COR-L47 (cell line): ENCODE measurements around the gene CBL.
"Not testable (repeated sequence)": the region's sequence is repeated elsewhere in the genome, so short reads cannot be mapped to it uniquely, and the experiment has no call there.

Experiments used
- DNase-seq: peaks from one replicate; lab custom pipeline; 2025; lab: John Stamatoyannopoulos, UW

CBL gene

GRCh38 chr11:119210050-119210449, 3.9 kb downstream of the CBL start:
- DNase-seq: no peak

GRCh38 chr11:119218141-119218878, 12.2 kb downstream of the CBL start:
- DNase-seq: no peak

- DNase-seq: peak; percentile 15
These were observed 16.2 kb downstream of the CBL start for GRCh38 chr11:119222308-119222707.

DNA sequence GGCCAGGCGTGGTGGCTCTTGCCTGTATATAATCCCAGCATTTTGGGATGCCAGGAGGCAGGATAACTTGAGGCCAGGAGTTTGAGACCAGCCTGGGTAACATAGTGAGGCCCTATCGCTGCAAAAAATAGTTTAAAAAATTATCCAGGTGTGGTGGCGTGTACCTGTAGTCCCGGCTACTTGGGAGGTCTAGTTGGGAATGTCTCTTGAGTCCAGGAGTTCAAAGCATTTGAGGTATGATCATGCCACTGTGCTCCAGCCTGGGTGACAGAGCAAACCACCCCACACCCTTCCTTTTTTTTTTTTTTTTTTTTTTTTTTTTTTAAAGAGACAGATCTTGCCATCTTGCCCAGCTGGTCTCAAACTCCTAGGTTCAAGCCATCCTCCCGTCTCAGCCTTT, 16.8 kb downstream of the CBL start:
- DNase-seq: no peak

DNA sequence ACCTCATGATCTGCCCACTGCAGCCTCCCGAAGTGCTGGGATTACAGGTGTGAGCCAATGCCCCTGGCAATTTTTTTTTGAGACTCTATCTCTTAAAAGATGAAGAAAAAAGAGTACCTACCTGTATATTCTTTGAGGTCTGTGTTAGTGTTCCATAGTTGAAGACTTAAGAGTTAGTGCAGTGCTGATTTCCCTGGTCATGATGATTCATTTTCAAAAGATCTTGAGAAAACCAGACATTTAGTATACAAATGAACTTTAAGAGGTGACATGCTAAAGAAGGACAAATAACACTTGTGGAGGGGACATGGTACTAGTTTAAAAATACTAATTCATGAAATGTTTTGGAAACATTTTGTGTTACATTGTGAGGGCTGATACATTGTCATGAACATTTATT, 17.7 kb downstream of the CBL start:
- DNase-seq: no peak

DNA sequence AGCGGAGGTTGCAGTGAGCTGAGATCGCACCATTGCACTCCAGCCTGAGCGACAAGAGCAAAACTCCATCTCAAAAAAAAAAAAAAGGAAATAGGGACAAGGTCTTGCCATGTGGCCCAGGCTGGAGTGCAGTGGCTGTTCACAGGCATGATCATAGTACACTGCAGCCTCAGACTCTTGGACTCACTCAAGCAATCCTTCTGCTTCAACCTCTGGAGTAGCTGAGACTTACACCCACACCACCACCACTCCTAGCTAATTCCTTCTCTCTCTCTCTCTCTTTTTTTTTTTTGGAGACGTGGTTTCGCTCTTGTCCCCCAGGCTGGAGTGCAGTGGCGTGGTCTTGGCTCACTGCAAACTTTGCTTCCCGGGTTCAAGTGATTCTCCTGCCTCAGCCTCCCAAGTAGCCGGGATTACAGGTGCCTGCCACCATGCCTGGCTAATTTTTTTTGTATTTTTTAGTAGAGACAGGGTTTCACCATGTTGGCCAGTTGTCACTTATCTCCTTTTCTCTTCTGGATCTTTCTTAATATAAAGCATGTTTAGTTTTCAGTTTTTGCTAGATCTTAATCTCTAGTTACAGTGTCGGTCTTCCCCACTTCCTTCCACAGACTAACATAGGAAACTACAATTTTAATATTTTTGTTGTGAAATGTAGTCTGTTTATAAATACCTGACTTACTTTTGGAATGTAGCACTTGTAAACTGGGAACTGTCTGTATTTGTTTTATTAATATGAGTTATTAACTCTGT, 22.6 kb downstream of the CBL start:
- not testable (repeated sequence) for DNase-seq

GRCh38 chr11:119229288-119229672, 23.1 kb downstream of the CBL start:
- no peak for DNase-seq

DNA sequence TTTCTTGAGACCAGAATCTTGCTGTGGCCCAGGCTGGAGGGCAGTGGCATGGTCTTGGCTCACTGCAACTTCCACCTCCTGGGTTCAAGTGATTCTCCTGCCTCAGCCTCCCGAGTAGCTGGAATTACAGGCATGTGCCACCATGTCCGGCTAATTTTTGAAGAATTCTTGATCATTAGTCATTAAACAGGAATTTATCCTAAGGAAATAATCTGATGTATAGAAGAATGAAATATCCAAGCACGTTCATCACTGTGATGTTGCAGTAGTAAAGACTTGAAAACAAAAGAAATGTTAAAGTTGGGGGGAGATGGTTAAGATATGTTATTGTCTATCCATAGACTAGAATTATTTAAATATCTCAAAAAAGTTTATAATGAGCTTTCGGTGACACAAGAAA, 23.6 kb downstream of the CBL start:
- DNase-seq: no peak

DNA sequence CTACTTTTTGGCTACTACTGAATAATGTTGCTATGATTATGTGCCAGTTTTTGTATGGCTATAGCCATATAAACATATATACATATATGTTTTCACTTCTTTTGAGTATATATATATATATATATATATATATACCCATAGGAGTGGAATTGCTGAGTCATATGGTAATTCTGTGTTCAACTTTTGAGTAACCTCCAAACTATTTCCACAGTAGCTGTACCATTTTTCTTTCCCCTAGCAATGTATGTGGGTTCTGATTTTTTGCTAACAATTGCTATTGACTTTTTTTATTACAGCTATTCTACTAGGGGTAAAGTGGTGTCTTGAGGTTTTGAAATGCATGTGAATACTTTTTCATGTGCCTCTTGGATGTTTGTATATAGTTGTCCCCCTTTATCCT, 30.4 kb downstream of the CBL start:
- DNase-seq: no peak

DNA sequence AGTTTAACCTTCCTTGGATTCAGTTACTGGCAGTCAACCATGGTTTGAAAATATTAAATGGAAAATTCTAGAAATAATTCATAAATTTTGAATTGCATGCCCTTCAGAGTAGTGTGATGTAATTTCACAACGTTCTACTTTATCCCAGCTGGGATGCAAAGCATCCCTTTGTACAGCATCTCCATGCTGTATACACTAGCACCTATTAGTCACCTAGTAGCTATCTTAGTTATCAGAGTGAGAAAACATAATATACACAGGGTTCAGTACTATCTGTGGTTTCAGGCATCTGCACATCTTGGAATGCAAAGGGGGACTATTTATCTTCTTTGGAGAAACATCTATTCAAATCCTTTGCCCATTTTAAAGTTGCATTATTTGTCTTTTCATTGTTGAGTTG, 30.8 kb downstream of the CBL start:
- DNase-seq: no peak

GRCh38 chr11:119237515-119237914, 31.4 kb downstream of the CBL start:
- DNase-seq: no peak

DNA sequence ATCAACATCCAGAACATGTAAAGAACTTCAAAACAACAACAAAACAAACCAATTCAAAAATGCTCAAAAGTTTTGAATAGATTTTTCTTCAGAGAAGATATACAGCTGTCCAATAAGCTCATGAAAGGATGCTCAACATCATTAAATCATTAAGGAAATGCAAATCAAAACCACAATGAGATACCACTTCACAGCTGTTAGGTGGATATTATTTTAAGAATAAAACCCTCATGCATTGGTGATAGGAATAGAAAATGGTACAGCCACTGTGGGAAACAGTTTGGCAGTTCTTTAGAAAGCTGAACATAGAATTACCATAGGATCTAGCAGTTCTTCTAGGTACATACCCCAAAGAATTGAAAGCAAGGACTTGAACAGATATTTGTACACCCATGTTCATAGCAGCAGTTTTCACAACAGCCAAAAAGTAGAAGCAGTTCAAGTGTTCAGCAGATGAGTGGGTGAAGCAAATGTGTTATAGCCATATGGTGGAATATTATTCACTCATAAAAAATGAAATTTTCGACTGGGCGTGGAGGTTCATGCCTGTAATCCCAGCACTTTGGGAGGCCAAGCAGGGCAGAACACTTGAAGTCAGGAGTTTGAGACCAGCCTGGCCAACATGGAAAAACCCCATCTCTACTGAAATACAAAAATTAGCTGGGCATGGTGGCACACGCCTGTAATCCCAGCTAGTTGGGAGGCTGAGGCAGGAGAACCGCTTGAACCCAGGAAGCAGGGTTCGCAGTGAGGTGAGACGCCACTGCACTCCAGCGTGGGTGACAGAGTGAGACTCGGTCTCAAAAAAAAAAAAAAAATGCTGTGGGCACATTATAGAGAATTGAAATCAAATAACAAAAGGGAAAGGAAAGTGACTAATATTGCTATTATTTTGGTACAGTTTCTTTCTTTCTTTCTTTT, 42.9 kb downstream of the CBL start:
- DNase-seq: no peak

DNA sequence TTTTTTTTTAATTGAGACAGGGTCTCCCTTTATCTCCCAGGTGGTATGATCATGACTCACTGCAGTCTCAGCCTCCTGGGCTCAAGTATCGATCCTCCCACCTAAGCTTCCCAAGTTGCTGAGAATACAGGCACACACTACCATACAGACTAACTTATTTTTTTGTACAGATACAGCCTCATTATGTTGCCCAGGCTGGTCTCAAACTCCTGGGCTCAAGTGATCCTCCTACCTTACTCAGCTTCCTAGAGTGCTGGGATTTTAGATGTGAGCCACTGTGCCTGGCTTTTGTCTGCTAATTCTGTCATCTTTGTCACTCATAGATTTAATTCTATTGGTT, 43.5 kb downstream of the CBL start:
- DNase-seq: no peak

GRCh38 chr11:119251114-119251513, 45.0 kb downstream of the CBL start:
- no peak for DNase-seq

- no peak for DNase-seq
These were observed 48.1 kb downstream of the CBL start for GRCh38 chr11:119254239-119254638.

DNA sequence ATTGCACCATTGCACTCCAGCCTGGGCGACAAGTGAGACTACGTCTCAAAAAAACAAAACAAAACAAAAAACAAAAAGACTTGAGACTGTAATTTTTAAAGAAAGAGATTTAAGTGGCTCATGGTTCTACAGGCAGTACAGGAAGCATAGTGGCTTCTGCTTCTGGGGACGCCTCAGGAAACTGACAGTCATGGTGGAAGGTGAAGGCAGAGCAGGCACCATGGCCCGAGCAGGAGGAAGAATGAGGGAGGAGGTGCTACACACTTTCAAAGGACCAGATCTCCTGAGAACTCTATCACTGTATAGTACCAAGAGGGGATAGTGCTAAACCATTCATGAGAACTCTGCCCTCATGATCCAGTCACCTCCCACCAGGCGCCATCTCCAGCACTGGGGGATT, 52.0 kb downstream of the CBL start:
- DNase-seq: no peak

- DNase-seq: no peak
These were observed 52.8 kb downstream of the CBL start for GRCh38 chr11:119258983-119259382.

DNA sequence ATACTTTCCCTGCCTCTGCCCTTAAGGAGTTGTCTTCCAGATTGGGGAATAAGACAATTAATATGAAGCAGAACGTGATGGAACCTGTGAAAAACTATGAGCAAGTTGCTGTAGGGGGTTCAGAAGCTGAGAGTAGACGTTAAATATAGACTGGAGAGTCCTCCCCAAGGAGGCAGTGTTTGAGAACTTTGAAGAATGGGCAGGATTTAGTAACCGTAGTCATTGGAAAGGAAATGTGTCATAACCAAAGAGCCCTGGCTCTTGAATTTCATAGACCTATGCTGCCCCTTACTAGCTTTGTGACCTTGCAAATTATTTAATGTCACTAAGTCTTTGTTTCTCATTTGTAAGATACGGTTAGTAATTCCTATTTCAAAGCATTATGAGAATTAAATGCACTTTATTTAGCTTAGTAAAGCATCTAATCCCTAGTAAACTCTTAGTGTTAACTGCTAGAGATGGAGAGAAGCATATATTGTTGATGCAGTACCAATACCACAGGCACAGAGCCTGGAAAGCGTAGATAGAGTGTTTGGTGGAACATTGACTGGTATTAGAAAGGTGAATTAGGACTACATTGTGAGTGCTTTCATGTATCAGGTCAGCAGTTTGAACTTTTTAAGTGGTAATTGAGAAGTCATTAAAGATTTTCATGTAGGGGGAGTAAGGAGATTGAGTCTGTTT, 56.7 kb downstream of the CBL start:
- DNase-seq: no peak

GRCh38 chr11:119263352-119263940, 57.3 kb downstream of the CBL start:
- DNase-seq: no peak

- DNase-seq: no peak
These were observed 59.9 kb downstream of the CBL start for GRCh38 chr11:119266063-119266462.

DNA sequence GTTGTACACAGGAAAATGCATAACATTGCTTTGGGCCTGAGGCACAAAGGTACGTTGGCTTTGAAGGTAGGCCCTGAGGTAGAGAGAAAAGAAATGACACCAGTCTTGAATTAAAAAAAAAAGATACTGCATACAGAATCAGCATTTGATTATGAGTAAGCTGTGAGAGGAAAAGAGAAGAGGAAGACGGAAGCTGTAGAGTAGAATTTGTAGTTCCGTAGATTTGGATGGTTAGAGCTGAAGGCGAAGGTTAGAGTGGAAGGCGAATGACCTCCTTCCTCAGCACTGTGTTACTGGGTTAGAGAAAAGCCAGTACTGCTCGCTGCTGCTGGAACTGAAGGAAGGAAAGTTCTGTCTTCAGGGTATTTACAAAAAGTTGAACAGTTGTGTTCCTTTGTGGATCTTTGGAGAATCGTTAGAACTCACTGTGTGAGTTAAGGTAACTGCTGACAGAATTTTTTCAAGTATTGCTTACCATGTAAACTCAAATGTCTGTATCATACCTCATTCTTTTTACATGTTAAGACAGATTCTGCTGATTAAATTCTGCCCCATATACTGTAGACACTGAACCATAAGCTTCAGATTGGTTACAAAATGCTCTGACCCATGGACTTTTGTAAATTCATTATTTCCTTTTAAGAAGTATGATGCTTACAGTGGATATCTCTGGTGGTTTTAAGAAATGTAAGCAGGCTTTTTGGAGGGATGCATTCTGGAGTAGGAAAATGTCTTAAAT, 60.5 kb downstream of the CBL start:
- no peak for DNase-seq
